SK-N-SH (cell line): ENCODE results near the gene PRR35. TPM values are rescaled to one million over a fixed set of nuclear protein-coding genes. Genes with fewer than 3 reads are reported as not detected.
A peak's percentile ranks its signal among the peaks of the same experiment; 100 is the strongest.

Experiments used
- CTCF ChIA-PET: fragments of 300-600, 350-600 bp; formaldehyde crosslinking; extraction: SDS; loops from one replicate; lab custom pipeline; 2021; lab: Yijun Ruan, JAX
- POLR2A ChIA-PET: fragments of 350-600 bp; sonication (Branson Sonifier 250); formaldehyde crosslinking; extraction: SDS; loops from one replicate; lab custom pipeline; 2020; ENCODE audit warnings: antibody characterized with exemption, inconsistent platforms; lab: Yijun Ruan, JAX
- DNase-seq: peaks from one replicate; pipeline ENCODE4 v3.0.0; 2012
- H2AFZ ChIP-seq: fragments of 200-600 bp; sonication (generic); 2 replicates; pipeline ENCODE4 v1.8.1; 2016; ENCODE audit warnings: antibody characterized with exemption, mild to moderate bottlenecking, low read depth
- H3F3A ChIP-seq: fragments of 200-600 bp; sonication (generic); replicated peaks from 2 replicates; pipeline ENCODE3; 2016; ENCODE audit warnings: antibody characterized with exemption, mild to moderate bottlenecking; ENCODE audit not compliant: insufficient read depth
- H3K27ac ChIP-seq, 2 experiments: fragments of 200-500 bp in 1 of 2; fragments of 200-600 bp in 1 of 2; sonication (Bioruptor generic) in 1 of 2; sonication (generic), shearing (Covaris generic) in 1 of 2; 2 replicates each; pipeline versions ENCODE4 v1.5.1 to v1.6.1; 2014 to 2016; ENCODE audit warnings: low read depth in 2 of 2, inconsistent platforms in 1 of 2, low read length in 1 of 2, mild to moderate bottlenecking in 1 of 2, mixed read lengths in 1 of 2
- H3K27me3 ChIP-seq: fragments of 200-600 bp; sonication (generic), shearing (Covaris generic); 2 replicates; pipeline ENCODE4 v1.6.1; 2016; ENCODE audit warnings: mixed run types; ENCODE audit not compliant: insufficient read depth
- H3K36me3 ChIP-seq, 2 experiments: fragments of 200-500 bp in 1 of 2; fragments of 200-600 bp in 1 of 2; sonication (Bioruptor generic) in 1 of 2; sonication (generic) in 1 of 2; replicated peaks in 1 of 2; 2 replicates each; pipeline versions ENCODE3 to v1.5.1; 2014 to 2016; ENCODE audit warnings: low read length in 1 of 2, mild to moderate bottlenecking in 1 of 2; ENCODE audit not compliant: insufficient read depth in 2 of 2, control insufficient read depth in 1 of 2
- H3K4me1 ChIP-seq, 2 experiments: fragments of 200-500 bp in 1 of 2; fragments of 200-600 bp in 1 of 2; sonication (Bioruptor generic) in 1 of 2; sonication (generic), shearing (Covaris generic) in 1 of 2; 2 replicates each; pipeline versions ENCODE4 v1.5.1 to v1.6.1; 2014 to 2016; ENCODE audit warnings: low read depth in 1 of 2, low read length in 1 of 2, mixed run types in 1 of 2; ENCODE audit not compliant: insufficient read depth in 2 of 2, control insufficient read depth in 1 of 2
- H3K4me2 ChIP-seq: fragments of 200-600 bp; sonication (generic), shearing (Covaris generic); 2 replicates; pipeline ENCODE4 v1.6.1; 2017; ENCODE audit warnings: mixed run types
- H3K4me3 ChIP-seq, 2 experiments: fragments of 200-500 bp in 1 of 2; fragments of 200-600 bp in 1 of 2; sonication (Bioruptor generic) in 1 of 2; sonication (generic), shearing (Covaris generic) in 1 of 2; 2 replicates each; pipeline versions ENCODE4 v1.5.1 to v1.8.1; 2014 to 2016; ENCODE audit warnings: low read depth in 2 of 2, inconsistent platforms in 1 of 2, low read length in 1 of 2, mild to moderate bottlenecking in 1 of 2, mixed read lengths in 1 of 2, moderate library complexity in 1 of 2
- H3K79me2 ChIP-seq: fragments of 200-600 bp; sonication (generic); 2 replicates; pipeline ENCODE4 v1.8.1; 2017; ENCODE audit warnings: mild to moderate bottlenecking; ENCODE audit not compliant: insufficient read depth
- H3K9ac ChIP-seq: fragments of 200-600 bp; sonication (generic); 2 replicates; pipeline ENCODE4 v1.6.1; 2017; ENCODE audit warnings: mixed run types
- H3K9me2 ChIP-seq: fragments of 200-600 bp; sonication (generic); 2 replicates; pipeline ENCODE4 v1.6.1; 2017; ENCODE audit warnings: mixed run types
- H3K9me3 ChIP-seq: fragments of 200-600 bp; sonication (generic); 2 replicates; pipeline ENCODE4 v1.6.1; 2017; ENCODE audit warnings: mixed run types, mild to moderate bottlenecking, moderate library complexity
- H4K20me1 ChIP-seq: fragments of 200-600 bp; sonication (generic); 2 replicates; pipeline ENCODE4 v1.6.1; 2017; ENCODE audit warnings: mild to moderate bottlenecking, mixed run types; ENCODE audit not compliant: insufficient read depth
- CTCF ChIP-seq: fragments of 200-600 bp; sonication (generic); IDR thresholded peaks from 2 replicates; pipeline ENCODE4 v1.6.1; 2017; ENCODE audit warnings: antibody characterized with exemption, mild to moderate bottlenecking, moderate library complexity
- ELF1 ChIP-seq: IDR thresholded peaks from 2 replicates; pipeline ENCODE4 v1.4.0; 2012
- FOXJ3 ChIP-seq: sonication (generic); formaldehyde crosslinking; IDR thresholded peaks from 2 replicates; pipeline ENCODE4 v1.5.1; 2020; ENCODE audit warnings: mild to moderate bottlenecking, missing genetic modification reagents
- FOXM1 ChIP-seq: IDR thresholded peaks from 2 replicates; pipeline ENCODE4 v1.4.0; 2012; ENCODE audit warnings: low read depth, mild to moderate bottlenecking
- GABPA ChIP-seq: IDR thresholded peaks from 2 replicates; pipeline ENCODE4 v1.4.0; 2012; ENCODE audit warnings: low read depth, mild to moderate bottlenecking
- MAX ChIP-seq: IDR thresholded peaks from 2 replicates; pipeline ENCODE4 v1.4.0; 2012; ENCODE audit warnings: low read depth
- MXI1 ChIP-seq: IDR thresholded peaks from 2 replicates; pipeline ENCODE4 v1.6.1; 2012; ENCODE audit warnings: mild to moderate bottlenecking, low read depth, low read length, improper control_type of control experiment
- POLR2AphosphoS5 ChIP-seq: IDR thresholded peaks from 2 replicates; pipeline ENCODE4 v1.6.1; 2012; ENCODE audit warnings: low read depth, low read length
- RFX5 ChIP-seq: IDR thresholded peaks from 2 replicates; pipeline ENCODE4 v1.6.1; 2012; ENCODE audit warnings: mild to moderate bottlenecking, improper control_type of control experiment, low read length
- SMC3 ChIP-seq: IDR thresholded peaks from 2 replicates; pipeline ENCODE4 v1.6.1; 2012; ENCODE audit warnings: low read depth, low read length, improper control_type of control experiment
- TAF1 ChIP-seq: IDR thresholded peaks from 2 replicates; pipeline ENCODE4 v1.6.1; 2012; ENCODE audit warnings: low read depth, mild to moderate bottlenecking, low read length, moderate library complexity, borderline replicate concordance
- TEAD4 ChIP-seq: IDR thresholded peaks from 2 replicates; pipeline ENCODE4 v1.4.0; 2012; ENCODE audit warnings: mild to moderate bottlenecking, borderline replicate concordance; ENCODE audit not compliant: insufficient read depth
- YY1 ChIP-seq: IDR thresholded peaks from 2 replicates; pipeline ENCODE4 v1.4.0; 2012; ENCODE audit warnings: low read depth, mild to moderate bottlenecking
- WGBS: methylation state at CpG from one replicate; pipeline ENCODE4 v1.1.6; 2017; ENCODE audit warnings: low lambda C conversion rate; 5-methylcytosine and 5-hydroxymethylcytosine counted together
- polyA plus RNA-seq, 3 experiments: library from polyadenylated mRNA; depleted of rRNA; stranded (reverse); fragments of >200 nt; gene quantifications; 2 replicates each; pipeline ENCODE4 v1.2.3, GENCODE V29; 2012
- TF ChIP-seq, protein P1 (sequence below): IDR thresholded peaks from 2 replicates; pipeline ENCODE4 v1.6.1; 2012; ENCODE audit warnings: mild to moderate bottlenecking, low read depth, low read length, moderate library complexity
- TF ChIP-seq, protein P2 (sequence below): IDR thresholded peaks from 2 replicates; pipeline ENCODE4 v1.4.0; 2012; ENCODE audit warnings: low read depth, borderline replicate concordance
- TF ChIP-seq, protein P3 (sequence below): IDR thresholded peaks from 2 replicates; pipeline ENCODE4; 2012

Gene PRR35
- polyA plus RNA-seq (2012; rRNA removed), result not detected in 2 replicates
- polyA plus RNA-seq (2012; cell fraction: cytosol; rRNA removed), result not detected in 2 replicates
- polyA plus RNA-seq (2012; cell fraction: nucleus; rRNA removed), result 0.06 and 0.11 TPM in 2 replicates

DNA sequence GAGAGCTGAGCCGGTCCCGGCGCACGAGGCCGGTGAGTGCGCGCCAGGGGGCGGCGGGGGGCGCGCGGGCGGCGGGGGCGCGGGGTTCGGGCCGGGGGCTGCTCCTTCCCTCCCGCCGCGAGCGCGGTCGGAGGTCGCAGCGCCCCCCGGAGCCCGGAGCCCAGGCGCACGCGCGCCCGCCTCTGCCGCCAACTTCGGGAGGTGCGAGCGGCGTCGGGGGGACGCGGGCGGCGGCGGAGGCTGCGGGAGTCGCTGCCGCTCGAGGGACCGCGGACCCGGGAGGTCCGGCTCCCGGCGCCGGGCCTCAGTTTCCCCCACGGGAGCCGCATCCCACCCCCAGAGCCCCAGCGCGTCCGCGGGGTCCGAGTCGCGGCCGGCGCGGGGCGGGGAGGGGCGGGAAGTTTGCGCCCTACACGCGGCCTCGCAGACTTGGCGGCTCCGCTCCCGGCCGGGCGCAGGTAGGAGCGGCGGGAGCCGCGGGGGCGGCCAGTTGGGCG lies at the start of gene PRR35:
PRR35 (plus strand) TSS at position 191 of the 497 bp plus-strand sequence. CDS start 2,901 bp downstream, outside the sequence.
- TF ChIP-seq TAF1 (no peak), MXI1 (no peak), FOXJ3 (CRISPR knock-in tag) (no peak)
- Histone ChIP-seq H3K27ac (no peak within 1 kb of the TSS), H3K27me3 (peaks cover 27% of the 10 kb centered on the region), H3K9me2 (no peaks in the 10 kb centered on the region), H4K20me1 (no peaks in the 10 kb centered on the region), H3K4me1 (peaks cover 0 to 20% of the 10 kb centered on the region in 2 experiments; a peak in 1 of 4 replicates), H3K4me2 (no peak within 1 kb of the TSS), H3K4me3 (no peak within 1 kb of the TSS), H3K36me3 (no peaks in the 10 kb centered on the region), H3K79me2 (no peaks in the 10 kb centered on the region), H2AFZ (no peak within 1 kb of the TSS), H3K9ac (no peak within 1 kb of the TSS), H3K9me3 (no peaks in the 10 kb centered on the region), H3F3A (no peaks in the 10 kb centered on the region)
- ChIA-PET CTCF (interaction anchor here (1.2 to 1.5 kb wide), 2 partner anchors 13 to 30 kb away, joined by 3 read pairs; no protein-coding TSS in a partner anchor), POLR2A (no interaction called here)
- no CpG with 5 or more reads among the region's 84 CpGs for WGBS
- peak; percentile 64 for DNase-seq

DNA sequence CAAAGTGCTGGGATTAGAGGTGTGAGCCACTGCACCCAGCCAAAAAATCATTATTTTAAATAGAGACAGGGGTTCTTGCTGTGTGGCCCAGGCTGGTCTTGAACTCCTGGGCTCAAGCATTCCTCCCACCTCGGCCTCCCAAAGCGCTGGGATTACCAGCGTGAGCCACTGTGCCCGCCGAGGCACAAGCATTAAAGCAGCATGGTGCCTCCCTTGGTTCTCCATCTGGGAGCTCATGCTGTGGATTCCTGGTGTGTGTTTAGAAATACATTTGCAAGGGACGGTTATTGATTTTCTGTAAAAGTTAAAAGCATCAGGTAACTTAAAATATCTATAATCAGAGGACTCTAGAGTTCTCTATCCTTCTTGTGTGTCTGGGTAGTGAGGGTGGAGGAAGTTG lies 47.4 kb upstream of the PRR35 start:
- H3K27ac ChIP-seq, result no peak overlapping the region
- POLR2A ChIA-PET, result no interaction called here
- no peaks in the 10 kb centered on the region for H3K4me1 ChIP-seq
- H3K4me3 ChIP-seq, result no peak overlapping the region
- DNase-seq, result no peak
- no peaks in the 10 kb centered on the region for H3K27me3 ChIP-seq
- no peaks in the 10 kb centered on the region for H3K9me3 ChIP-seq
- H3K36me3 ChIP-seq, result peaks cover 3 to 19% of the 10 kb centered on the region in 2 experiments
- no peaks in the 10 kb centered on the region for H3K9me2 ChIP-seq
- H3K9ac ChIP-seq, result no peak overlapping the region
- no peaks in the 10 kb centered on the region for H3K79me2 ChIP-seq
- H4K20me1 ChIP-seq, result no peaks in the 10 kb centered on the region
- no peak overlapping the region for H3K4me2 ChIP-seq
- CTCF ChIA-PET, result interaction anchor here (1.2 to 1.7 kb wide), 2 partner anchors 13 to 25 kb away, joined by 3 to 4 read pairs; no protein-coding TSS in a partner anchor
- 98% methylated on average over 6 of the region's 6 CpGs for WGBS
- H2AFZ ChIP-seq, result no peak overlapping the region
- H3F3A ChIP-seq, result no peaks in the 10 kb centered on the region
- no peak for TF ChIP-seq SMC3
- TF ChIP-seq CTCF, result no peak
- no peak for TF ChIP-seq MAX
- no peak for TF ChIP-seq ELF1
- TF ChIP-seq TEAD4, result no peak
- TF ChIP-seq, protein P1, sequence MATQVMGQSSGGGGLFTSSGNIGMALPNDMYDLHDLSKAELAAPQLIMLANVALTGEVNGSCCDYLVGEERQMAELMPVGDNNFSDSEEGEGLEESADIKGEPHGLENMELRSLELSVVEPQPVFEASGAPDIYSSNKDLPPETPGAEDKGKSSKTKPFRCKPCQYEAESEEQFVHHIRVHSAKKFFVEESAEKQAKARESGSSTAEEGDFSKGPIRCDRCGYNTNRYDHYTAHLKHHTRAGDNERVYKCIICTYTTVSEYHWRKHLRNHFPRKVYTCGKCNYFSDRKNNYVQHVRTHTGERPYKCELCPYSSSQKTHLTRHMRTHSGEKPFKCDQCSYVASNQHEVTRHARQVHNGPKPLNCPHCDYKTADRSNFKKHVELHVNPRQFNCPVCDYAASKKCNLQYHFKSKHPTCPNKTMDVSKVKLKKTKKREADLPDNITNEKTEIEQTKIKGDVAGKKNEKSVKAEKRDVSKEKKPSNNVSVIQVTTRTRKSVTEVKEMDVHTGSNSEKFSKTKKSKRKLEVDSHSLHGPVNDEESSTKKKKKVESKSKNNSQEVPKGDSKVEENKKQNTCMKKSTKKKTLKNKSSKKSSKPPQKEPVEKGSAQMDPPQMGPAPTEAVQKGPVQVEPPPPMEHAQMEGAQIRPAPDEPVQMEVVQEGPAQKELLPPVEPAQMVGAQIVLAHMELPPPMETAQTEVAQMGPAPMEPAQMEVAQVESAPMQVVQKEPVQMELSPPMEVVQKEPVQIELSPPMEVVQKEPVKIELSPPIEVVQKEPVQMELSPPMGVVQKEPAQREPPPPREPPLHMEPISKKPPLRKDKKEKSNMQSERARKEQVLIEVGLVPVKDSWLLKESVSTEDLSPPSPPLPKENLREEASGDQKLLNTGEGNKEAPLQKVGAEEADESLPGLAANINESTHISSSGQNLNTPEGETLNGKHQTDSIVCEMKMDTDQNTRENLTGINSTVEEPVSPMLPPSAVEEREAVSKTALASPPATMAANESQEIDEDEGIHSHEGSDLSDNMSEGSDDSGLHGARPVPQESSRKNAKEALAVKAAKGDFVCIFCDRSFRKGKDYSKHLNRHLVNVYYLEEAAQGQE, result no peak
- no peak for TF ChIP-seq GABPA
- TF ChIP-seq MXI1, result no peak
- TF ChIP-seq POLR2AphosphoS5, result no peak
- TF ChIP-seq, protein P2, sequence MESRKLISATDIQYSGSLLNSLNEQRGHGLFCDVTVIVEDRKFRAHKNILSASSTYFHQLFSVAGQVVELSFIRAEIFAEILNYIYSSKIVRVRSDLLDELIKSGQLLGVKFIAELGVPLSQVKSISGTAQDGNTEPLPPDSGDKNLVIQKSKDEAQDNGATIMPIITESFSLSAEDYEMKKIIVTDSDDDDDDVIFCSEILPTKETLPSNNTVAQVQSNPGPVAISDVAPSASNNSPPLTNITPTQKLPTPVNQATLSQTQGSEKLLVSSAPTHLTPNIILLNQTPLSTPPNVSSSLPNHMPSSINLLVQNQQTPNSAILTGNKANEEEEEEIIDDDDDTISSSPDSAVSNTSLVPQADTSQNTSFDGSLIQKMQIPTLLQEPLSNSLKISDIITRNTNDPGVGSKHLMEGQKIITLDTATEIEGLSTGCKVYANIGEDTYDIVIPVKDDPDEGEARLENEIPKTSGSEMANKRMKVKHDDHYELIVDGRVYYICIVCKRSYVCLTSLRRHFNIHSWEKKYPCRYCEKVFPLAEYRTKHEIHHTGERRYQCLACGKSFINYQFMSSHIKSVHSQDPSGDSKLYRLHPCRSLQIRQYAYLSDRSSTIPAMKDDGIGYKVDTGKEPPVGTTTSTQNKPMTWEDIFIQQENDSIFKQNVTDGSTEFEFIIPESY, result no peak
- no peak for TF ChIP-seq FOXM1
- no peak for TF ChIP-seq FOXJ3 (CRISPR knock-in tag)
- TF ChIP-seq YY1, result no peak
- TF ChIP-seq, protein P3, sequence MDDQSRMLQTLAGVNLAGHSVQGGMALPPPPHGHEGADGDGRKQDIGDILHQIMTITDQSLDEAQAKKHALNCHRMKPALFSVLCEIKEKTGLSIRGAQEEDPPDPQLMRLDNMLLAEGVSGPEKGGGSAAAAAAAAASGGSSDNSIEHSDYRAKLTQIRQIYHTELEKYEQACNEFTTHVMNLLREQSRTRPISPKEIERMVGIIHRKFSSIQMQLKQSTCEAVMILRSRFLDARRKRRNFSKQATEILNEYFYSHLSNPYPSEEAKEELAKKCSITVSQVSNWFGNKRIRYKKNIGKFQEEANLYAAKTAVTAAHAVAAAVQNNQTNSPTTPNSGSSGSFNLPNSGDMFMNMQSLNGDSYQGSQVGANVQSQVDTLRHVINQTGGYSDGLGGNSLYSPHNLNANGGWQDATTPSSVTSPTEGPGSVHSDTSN, result no peak
- no peak for TF ChIP-seq TAF1
- no peak for TF ChIP-seq RFX5
